Stomach smooth muscle (tissue), 2 donors: ENCODE data around the gene GPC5.

ENCODE experiments used
- H3K27ac ChIP-seq: one replicate; pipeline ENCODE4 v1.7.0; 2013; ENCODE audit warnings: mild to moderate bottlenecking, low read length, inconsistent platforms
- H3K27me3 ChIP-seq, 2 donors: one replicate each; pipeline ENCODE4 v1.7.0; 2013; ENCODE audit warnings: low read length in 2 of 2; ENCODE audit not compliant: insufficient read depth in 2 of 2, control insufficient read depth in 1 of 2
- H3K36me3 ChIP-seq, 2 donors: one replicate each; pipeline ENCODE4 v1.7.0; 2013; ENCODE audit warnings: low read length in 2 of 2; ENCODE audit not compliant: control insufficient read depth in 2 of 2, insufficient read depth in 2 of 2
- H3K4me1 ChIP-seq: one replicate; pipeline ENCODE4 v1.7.0; 2013; ENCODE audit warnings: low read length; ENCODE audit not compliant: control insufficient read depth, insufficient read depth
- H3K4me3 ChIP-seq, 2 donors: one replicate each; pipeline ENCODE4 v1.7.0; 2013; ENCODE audit warnings: low read length in 2 of 2
- H3K9ac ChIP-seq, 2 donors: one replicate each; pipeline ENCODE4 v1.7.0; 2013; ENCODE audit warnings: low read length in 2 of 2, mild to moderate bottlenecking in 1 of 2
- H3K9me3 ChIP-seq, 2 donors: one replicate each; pipeline ENCODE4 v1.7.0; 2013; ENCODE audit warnings: low read length in 2 of 2; ENCODE audit not compliant: control insufficient read depth in 2 of 2
- donor health status: healthy.
- donor health status: Pancreatic carcinoma.

GPC5 gene

GRCh38 chr13:92365904-92366303 is 967.5 kb downstream of the GPC5 start:
- Histone ChIP-seq H3K36me3 (no peaks in the 10 kb centered on the region), H3K27ac (no peak overlapping the region), H3K27me3 (no peaks in the 10 kb centered on the region), H3K9ac (no peak overlapping the region), H3K4me1 (no peaks in the 10 kb centered on the region), H3K4me3 (no peak overlapping the region), H3K9me3 (no peaks in the 10 kb centered on the region)

- Histone ChIP-seq H3K36me3 (no peaks in the 10 kb centered on the region), H3K9ac (no peak overlapping the region), H3K4me3 (no peak overlapping the region), H3K9me3 (no peaks in the 10 kb centered on the region), H3K4me1 (no peaks in the 10 kb centered on the region), H3K27ac (no peak overlapping the region), H3K27me3 (no peaks in the 10 kb centered on the region)
These were observed 979.0 kb downstream of the GPC5 start for GRCh38 chr13:92377396-92377795.

- no peaks in the 10 kb centered on the region for H3K27me3 ChIP-seq
- no peaks in the 10 kb centered on the region for H3K36me3 ChIP-seq
- H3K27ac ChIP-seq = no peak overlapping the region
- H3K4me3 ChIP-seq = no peak overlapping the region
- H3K9me3 ChIP-seq = no peaks in the 10 kb centered on the region
- no peak overlapping the region for H3K9ac ChIP-seq
- no peaks in the 10 kb centered on the region for H3K4me1 ChIP-seq
These were observed 981.0 kb downstream of the GPC5 start for GRCh38 chr13:92379371-92379770.

GRCh38 chr13:92384410-92384809 is 986.0 kb downstream of the GPC5 start:
- no peaks in the 10 kb centered on the region for H3K36me3 ChIP-seq
- no peaks in the 10 kb centered on the region for H3K27me3 ChIP-seq
- no peaks in the 10 kb centered on the region for H3K9me3 ChIP-seq
- H3K4me1 ChIP-seq = no peaks in the 10 kb centered on the region
- no peak overlapping the region for H3K4me3 ChIP-seq
- no peak overlapping the region for H3K9ac ChIP-seq
- H3K27ac ChIP-seq = no peak overlapping the region

- H3K9ac ChIP-seq = no peak overlapping the region
- no peaks in the 10 kb centered on the region for H3K27me3 ChIP-seq
- H3K4me3 ChIP-seq = no peak overlapping the region
- H3K4me1 ChIP-seq = no peaks in the 10 kb centered on the region
- no peaks in the 10 kb centered on the region for H3K9me3 ChIP-seq
- no peak overlapping the region for H3K27ac ChIP-seq
- no peaks in the 10 kb centered on the region for H3K36me3 ChIP-seq
These were observed 988.8 kb downstream of the GPC5 start for GRCh38 chr13:92387245-92387644.

GRCh38 chr13:92390217-92390616 is 991.8 kb downstream of the GPC5 start:
- H3K9me3 ChIP-seq = peaks cover 0 to 3% of the 10 kb centered on the region in 2 donors
- H3K9ac ChIP-seq = no peak overlapping the region
- H3K36me3 ChIP-seq = no peaks in the 10 kb centered on the region
- no peak overlapping the region for H3K27ac ChIP-seq
- no peaks in the 10 kb centered on the region for H3K4me1 ChIP-seq
- no peak overlapping the region for H3K4me3 ChIP-seq
- no peaks in the 10 kb centered on the region for H3K27me3 ChIP-seq

- Histone ChIP-seq H3K9ac (no peak overlapping the region), H3K27ac (no peak overlapping the region), H3K9me3 (no peaks in the 10 kb centered on the region), H3K4me1 (no peaks in the 10 kb centered on the region), H3K4me3 (no peak overlapping the region), H3K27me3 (no peaks in the 10 kb centered on the region), H3K36me3 (no peaks in the 10 kb centered on the region)
These were observed 1005.2 kb downstream of the GPC5 start for GRCh38 chr13:92403606-92404005.

- Histone ChIP-seq H3K27ac (no peak overlapping the region), H3K9ac (no peak overlapping the region), H3K36me3 (no peaks in the 10 kb centered on the region), H3K27me3 (no peaks in the 10 kb centered on the region), H3K4me3 (no peak overlapping the region), H3K9me3 (no peaks in the 10 kb centered on the region), H3K4me1 (no peaks in the 10 kb centered on the region)
These were observed 1009.4 kb downstream of the GPC5 start for GRCh38 chr13:92407858-92408257.

- Histone ChIP-seq H3K9me3 (no peaks in the 10 kb centered on the region), H3K4me1 (no peaks in the 10 kb centered on the region), H3K27me3 (no peaks in the 10 kb centered on the region), H3K36me3 (no peaks in the 10 kb centered on the region), H3K27ac (no peak overlapping the region), H3K4me3 (no peak overlapping the region), H3K9ac (no peak overlapping the region)
These were observed 1014.1 kb downstream of the GPC5 start for GRCh38 chr13:92412481-92412880.

GRCh38 chr13:92412996-92413395 is 1014.6 kb downstream of the GPC5 start:
- Histone ChIP-seq H3K9me3 (no peaks in the 10 kb centered on the region), H3K36me3 (no peaks in the 10 kb centered on the region), H3K4me1 (no peaks in the 10 kb centered on the region), H3K27me3 (no peaks in the 10 kb centered on the region), H3K4me3 (no peak overlapping the region), H3K9ac (no peak overlapping the region), H3K27ac (no peak overlapping the region)

- no peaks in the 10 kb centered on the region for H3K27me3 ChIP-seq
- H3K4me3 ChIP-seq = no peak overlapping the region
- H3K4me1 ChIP-seq = no peaks in the 10 kb centered on the region
- H3K9me3 ChIP-seq = no peaks in the 10 kb centered on the region
- no peak overlapping the region for H3K9ac ChIP-seq
- no peak overlapping the region for H3K27ac ChIP-seq
- H3K36me3 ChIP-seq = no peaks in the 10 kb centered on the region
These were observed 1015.0 kb downstream of the GPC5 start for GRCh38 chr13:92413452-92413851.

- no peaks in the 10 kb centered on the region for H3K36me3 ChIP-seq
- no peaks in the 10 kb centered on the region for H3K27me3 ChIP-seq
- H3K9ac ChIP-seq = no peak overlapping the region
- no peaks in the 10 kb centered on the region for H3K9me3 ChIP-seq
- H3K4me3 ChIP-seq = no peak overlapping the region
- H3K27ac ChIP-seq = no peak overlapping the region
- H3K4me1 ChIP-seq = no peaks in the 10 kb centered on the region
These were observed 1016.4 kb downstream of the GPC5 start for GRCh38 chr13:92414851-92415250.
